OCI-LY1 (cell line): ENCODE results near the gene PRKAR2B.

Source experiments
- H2AFZ ChIP-seq: fragments of 200-600 bp; sonication (generic), shearing (Covaris generic); 2 replicates; pipeline ENCODE4 v1.6.0; 2014; ENCODE audit warnings: antibody characterized with exemption, mild to moderate bottlenecking, low read length
- H3F3A ChIP-seq: fragments of 200-600 bp; sonication (generic), shearing (Covaris generic); 2 replicates; pipeline ENCODE4 v1.6.0; 2014; ENCODE audit warnings: mild to moderate bottlenecking, antibody characterized with exemption, low read length, moderate library complexity; ENCODE audit not compliant: insufficient read depth
- H3K27ac ChIP-seq: fragments of 200-600 bp; sonication (generic); 2 replicates; pipeline ENCODE4 v1.5.1; 2014; ENCODE audit warnings: low read length, mixed run types, mild to moderate bottlenecking, low read depth; ENCODE audit not compliant: poor library complexity, severe bottlenecking
- H3K27me3 ChIP-seq: fragments of 200-600 bp; sonication (generic); 2 replicates; pipeline ENCODE4 v1.6.0; 2014; ENCODE audit warnings: antibody characterized with exemption, mild to moderate bottlenecking, low read length, moderate library complexity; ENCODE audit not compliant: insufficient read depth
- H3K36me3 ChIP-seq: fragments of 200-600 bp; sonication (generic); 2 replicates; pipeline ENCODE4 v1.6.1; 2014; ENCODE audit warnings: mild to moderate bottlenecking, antibody characterized with exemption, low read length, moderate library complexity, mixed read lengths; ENCODE audit not compliant: insufficient read depth
- H3K4me1 ChIP-seq: fragments of 200-600 bp; sonication (generic); 2 replicates; pipeline ENCODE4 v1.5.1; 2014; ENCODE audit warnings: mild to moderate bottlenecking, low read length, moderate library complexity; ENCODE audit not compliant: insufficient read depth, severe bottlenecking
- H3K4me2 ChIP-seq: fragments of 200-600 bp; sonication (generic), shearing (Covaris generic); 2 replicates; pipeline ENCODE4 v1.6.1; 2014; ENCODE audit warnings: low read length
- H3K4me3 ChIP-seq: fragments of 200-600 bp; sonication (generic); 2 replicates; pipeline ENCODE4 v1.5.1; 2014; ENCODE audit warnings: low read length, low read depth, mild to moderate bottlenecking, mixed read lengths; ENCODE audit not compliant: poor library complexity, severe bottlenecking
- H3K79me2 ChIP-seq: fragments of 200-600 bp; shearing (Covaris generic); 2 replicates; pipeline ENCODE4 v1.6.1; 2016; ENCODE audit warnings: mixed run types, low read length, mixed read lengths; ENCODE audit not compliant: insufficient read depth
- H3K9ac ChIP-seq: fragments of 200-600 bp; sonication (generic), shearing (Covaris generic); 2 replicates; pipeline ENCODE4 v1.6.1; 2014; ENCODE audit warnings: mild to moderate bottlenecking, low read length, mixed read lengths
- H3K9me2 ChIP-seq: fragments of 200-600 bp; sonication (generic), shearing (Covaris generic); 2 replicates; pipeline ENCODE4 v1.6.1; 2014; ENCODE audit warnings: low read depth, mild to moderate bottlenecking, low read length, mixed read lengths
- H3K9me3 ChIP-seq: fragments of 200-600 bp; shearing (Covaris generic); 2 replicates; pipeline ENCODE4 v1.6.1; 2014; ENCODE audit warnings: low read length, mixed read lengths
- H4K20me1 ChIP-seq: fragments of 200-600 bp; sonication (generic), shearing (Covaris generic); 2 replicates; pipeline ENCODE4 v1.6.0; 2016; ENCODE audit warnings: mild to moderate bottlenecking, low read length; ENCODE audit not compliant: insufficient read depth
- CTCF ChIP-seq: fragments of 200-600 bp; sonication (generic), shearing (Covaris generic); IDR thresholded peaks from 2 replicates; pipeline ENCODE4 v1.5.1; 2017; ENCODE audit warnings: mild to moderate bottlenecking, antibody characterized with exemption, low read length, moderate library complexity, mixed read lengths
- EZH2 ChIP-seq: fragments of 200-600 bp; sonication (generic), shearing (Covaris generic); IDR thresholded peaks from 2 replicates; pipeline ENCODE4 v1.8.0; 2017; ENCODE audit warnings: borderline replicate concordance, mixed run types, mild to moderate bottlenecking, antibody characterized with exemption, low read length, moderate library complexity, mixed read lengths

PRKAR2B gene

GRCh38 chr7:107032720-107033438 is 11.6 kb upstream of the PRKAR2B start:
- Histone ChIP-seq H4K20me1 (no peaks in the 10 kb centered on the region), H3K27ac (no peak overlapping the region), H3K4me2 (no peak overlapping the region), H3K27me3 (no peaks in the 10 kb centered on the region), H3K9me3 (no peaks in the 10 kb centered on the region), H3K36me3 (no peaks in the 10 kb centered on the region), H2AFZ (no peak overlapping the region), H3K4me3 (no peak overlapping the region), H3F3A (no peaks in the 10 kb centered on the region), H3K4me1 (no peaks in the 10 kb centered on the region), H3K79me2 (no peaks in the 10 kb centered on the region), H3K9ac (no peak overlapping the region), H3K9me2 (no peaks in the 10 kb centered on the region)
- TF ChIP-seq CTCF (no peak), EZH2 (no peak)

GRCh38 chr7:107034553-107034952 is 10.0 kb upstream of the PRKAR2B start:
- H3F3A ChIP-seq = no peaks in the 10 kb centered on the region
- H2AFZ ChIP-seq = no peak overlapping the region
- no peaks in the 10 kb centered on the region for H3K36me3 ChIP-seq
- no peaks in the 10 kb centered on the region for H3K9me3 ChIP-seq
- no peaks in the 10 kb centered on the region for H3K4me1 ChIP-seq
- TF ChIP-seq EZH2 (no peak), CTCF (no peak)
- no peak overlapping the region for H3K4me2 ChIP-seq
- H3K79me2 ChIP-seq = no peaks in the 10 kb centered on the region
- no peak overlapping the region for H3K4me3 ChIP-seq
- H4K20me1 ChIP-seq = no peaks in the 10 kb centered on the region
- H3K9me2 ChIP-seq = no peaks in the 10 kb centered on the region
- no peak overlapping the region for H3K27ac ChIP-seq
- no peak overlapping the region for H3K9ac ChIP-seq
- no peaks in the 10 kb centered on the region for H3K27me3 ChIP-seq

- Histone ChIP-seq H3K4me1 (no peaks in the 10 kb centered on the region), H3F3A (no peaks in the 10 kb centered on the region), H3K9me2 (no peaks in the 10 kb centered on the region), H4K20me1 (no peaks in the 10 kb centered on the region), H2AFZ (no peak overlapping the region), H3K9ac (no peak overlapping the region), H3K27ac (no peak overlapping the region), H3K36me3 (no peaks in the 10 kb centered on the region), H3K27me3 (no peaks in the 10 kb centered on the region), H3K4me2 (no peak overlapping the region), H3K4me3 (no peak overlapping the region), H3K9me3 (no peaks in the 10 kb centered on the region), H3K79me2 (no peaks in the 10 kb centered on the region)
- TF ChIP-seq CTCF (no peak), EZH2 (no peak)
Observed at GRCh38 chr7:107035446-107035845, 9.1 kb upstream of the PRKAR2B start.
